ENCODE data around the gene DNAJC24.

DNA sequence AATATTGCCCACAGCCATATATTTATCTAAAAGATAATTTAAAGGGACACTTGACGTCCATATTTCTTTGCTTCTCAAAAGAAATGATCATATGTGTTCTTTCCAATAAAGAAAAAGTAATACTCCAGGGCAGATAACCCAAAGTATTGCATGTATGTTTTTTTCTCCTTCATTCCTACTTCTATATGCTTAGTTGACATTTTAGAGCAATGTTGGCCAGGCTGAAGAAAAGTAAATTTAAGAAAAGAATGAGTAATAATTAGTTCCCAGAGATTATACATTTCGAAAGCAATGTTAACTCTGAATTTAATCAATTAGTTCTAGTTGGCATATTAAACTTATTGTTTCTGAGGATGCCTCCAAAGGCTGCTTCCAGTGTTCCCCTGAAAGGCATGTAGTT lies 48.2 kb downstream of the DNAJC24 start:
- no peak for TF ChIP-seq POLR2A (IDR thresholded peaks at IDR 0.05)
- TF ChIP-seq, protein P1, sequence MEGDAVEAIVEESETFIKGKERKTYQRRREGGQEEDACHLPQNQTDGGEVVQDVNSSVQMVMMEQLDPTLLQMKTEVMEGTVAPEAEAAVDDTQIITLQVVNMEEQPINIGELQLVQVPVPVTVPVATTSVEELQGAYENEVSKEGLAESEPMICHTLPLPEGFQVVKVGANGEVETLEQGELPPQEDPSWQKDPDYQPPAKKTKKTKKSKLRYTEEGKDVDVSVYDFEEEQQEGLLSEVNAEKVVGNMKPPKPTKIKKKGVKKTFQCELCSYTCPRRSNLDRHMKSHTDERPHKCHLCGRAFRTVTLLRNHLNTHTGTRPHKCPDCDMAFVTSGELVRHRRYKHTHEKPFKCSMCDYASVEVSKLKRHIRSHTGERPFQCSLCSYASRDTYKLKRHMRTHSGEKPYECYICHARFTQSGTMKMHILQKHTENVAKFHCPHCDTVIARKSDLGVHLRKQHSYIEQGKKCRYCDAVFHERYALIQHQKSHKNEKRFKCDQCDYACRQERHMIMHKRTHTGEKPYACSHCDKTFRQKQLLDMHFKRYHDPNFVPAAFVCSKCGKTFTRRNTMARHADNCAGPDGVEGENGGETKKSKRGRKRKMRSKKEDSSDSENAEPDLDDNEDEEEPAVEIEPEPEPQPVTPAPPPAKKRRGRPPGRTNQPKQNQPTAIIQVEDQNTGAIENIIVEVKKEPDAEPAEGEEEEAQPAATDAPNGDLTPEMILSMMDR (IDR thresholded peaks at IDR 0.05 in 8 of 11, conservative IDR thresholded peaks at IDR 0.05 in 3 of 11) = no peak
